NB4 (cell line): ENCODE measurements around the gene LYST.

Experiments
- CTCF ChIP-seq: IDR thresholded peaks from one replicate; pipeline ENCODE4 v1.5.1; 2012; ENCODE audit warnings: low read depth, low read length
- MAX ChIP-seq: IDR thresholded peaks from 2 replicates; pipeline ENCODE4 v1.6.1; 2011; ENCODE audit warnings: low read depth, low read length
- MYC ChIP-seq: IDR thresholded peaks from 2 replicates; pipeline ENCODE4 v1.6.1; 2011; ENCODE audit warnings: low read depth, low read length
- POLR2A ChIP-seq: IDR thresholded peaks from 2 replicates; pipeline ENCODE4 v1.6.1; 2011; ENCODE audit warnings: mild to moderate bottlenecking; ENCODE audit not compliant: insufficient read length; ENCODE audit errors: extremely low read depth

GRCh38 chr1:235864469-235864868 is 2.2 kb downstream of the LYST start:
- no peak for TF ChIP-seq CTCF
- no peak for TF ChIP-seq MYC
- no peak for TF ChIP-seq MAX
- no peak for TF ChIP-seq POLR2A
